Uterus (tissue), 2 donors: ENCODE measurements around the gene SERPINA4.

ENCODE experiments used
- CTCF ChIP-seq, 4 experiments: fragments of 200-600 bp in 2 of 4; fragments of 450-650 bp in 2 of 4; sonication (generic) in 2 of 4; IDR thresholded peaks; one replicate each; pipeline ENCODE4 v1.5.1; 2016 to 2019; ENCODE audit warnings: antibody characterized with exemption in 4 of 4, mild to moderate bottlenecking in 2 of 4, moderate library complexity in 1 of 4
- POLR2A ChIP-seq, 2 donors: fragments of 450-650 bp; IDR thresholded peaks; one replicate each; pipeline ENCODE4 v1.6.1; 2016; ENCODE audit warnings: antibody characterized with exemption in 2 of 2, mild to moderate bottlenecking in 1 of 2, moderate library complexity in 1 of 2

- TF ChIP-seq CTCF (IDR thresholded peaks at IDR 0.05) (no peak), POLR2A (IDR thresholded peaks at IDR 0.05) (no peak)
Measured at GRCh38 chr14:94561656-94562010, 391 bp downstream of the SERPINA4 start.
